ENCODE measurements around the gene LYPD6B. TPM values are rescaled to one million over a fixed set of nuclear protein-coding genes. Genes with fewer than 3 reads are reported as not detected.

LYPD6B gene
- polyA plus RNA-seq, 3 donors from 2014 or later, result not detected

- no peak overlapping the region for H3K4me3 Mint-ChIP-seq
Observed at GRCh38 chr2:149104221-149104620, 65.7 kb downstream of the LYPD6B start.

GRCh38 chr2:149112068-149112467 lies 73.6 kb downstream of the LYPD6B start:
- H3K27ac Mint-ChIP-seq, result no peak overlapping the region
- H3K4me3 Mint-ChIP-seq, result no peak overlapping the region
- no peak for DNase-seq
- H3K4me1 Mint-ChIP-seq, result no peaks in the 10 kb centered on the region
- H3K36me3 Mint-ChIP-seq, result no peaks in the 10 kb centered on the region
- H3K9me3 Mint-ChIP-seq, result peaks cover 0 to 7% (median under 1%) of the 10 kb centered on the region in 6 donors
- H3K27me3 Mint-ChIP-seq (ENCODE audit: low read depth in 3 of 3), result no peaks in the 10 kb centered on the region

More at GRCh38 chr2:149104221-149104620, 65.7 kb downstream of the LYPD6B start:
- Mint-ChIP-seq H3K27ac (no peak overlapping the region), H3K36me3 (no peaks in the 10 kb centered on the region), H3K9me3 (peaks cover 0 to 13% (median 4%) of the 10 kb centered on the region in 6 donors), H3K4me1 (no peaks in the 10 kb centered on the region), H3K27me3 (ENCODE audit: low read depth in 3 of 3) (peaks cover 0 to 2% (median 0%) of the 10 kb centered on the region in 3 donors)
- no peak for DNase-seq

GRCh38 chr2:149112713-149113112 lies 74.2 kb downstream of the LYPD6B start:
- no peak overlapping the region for H3K4me3 Mint-ChIP-seq
- no peaks in the 10 kb centered on the region for H3K4me1 Mint-ChIP-seq

GRCh38 chr2:149115781-149116180 lies 77.3 kb downstream of the LYPD6B start:
- no peak overlapping the region for H3K27ac Mint-ChIP-seq

More at GRCh38 chr2:149112713-149113112, 74.2 kb downstream of the LYPD6B start:
- DNase-seq, result no peak
- Mint-ChIP-seq H3K9me3 (peaks cover 0 to 4% (median 0%) of the 10 kb centered on the region in 6 donors), H3K27me3 (ENCODE audit: low read depth in 3 of 3) (no peaks in the 10 kb centered on the region), H3K36me3 (no peaks in the 10 kb centered on the region), H3K27ac (no peak overlapping the region)

GRCh38 chr2:149119368-149119767 lies 80.9 kb downstream of the LYPD6B start:
- Mint-ChIP-seq H3K4me3 (no peak overlapping the region), H3K36me3 (no peaks in the 10 kb centered on the region), H3K4me1 (no peaks in the 10 kb centered on the region), H3K27ac (no peak overlapping the region), H3K9me3 (no peaks in the 10 kb centered on the region), H3K27me3 (ENCODE audit: low read depth in 3 of 3) (peaks cover 0 to 2% (median 0%) of the 10 kb centered on the region in 3 donors)
- DNase-seq, result no peak

More at GRCh38 chr2:149115781-149116180, 77.3 kb downstream of the LYPD6B start:
- Mint-ChIP-seq H3K27me3 (ENCODE audit: low read depth in 3 of 3) (peaks cover 0 to 2% (median 0%) of the 10 kb centered on the region in 3 donors), H3K9me3 (no peaks in the 10 kb centered on the region), H3K4me3 (no peak overlapping the region), H3K4me1 (no peaks in the 10 kb centered on the region), H3K36me3 (no peaks in the 10 kb centered on the region)
- no peak for DNase-seq

- no peak overlapping the region for H3K4me3 Mint-ChIP-seq
- no peak overlapping the region for H3K27ac Mint-ChIP-seq
- peaks cover 0 to 5% (median 4%) of the 10 kb centered on the region in 3 donors for H3K27me3 Mint-ChIP-seq (ENCODE audit: low read depth in 3 of 3)
- H3K36me3 Mint-ChIP-seq, result no peaks in the 10 kb centered on the region
- H3K9me3 Mint-ChIP-seq, result peaks cover 0 to 2% (median 0%) of the 10 kb centered on the region in 6 donors
- H3K4me1 Mint-ChIP-seq, result no peaks in the 10 kb centered on the region
- no peak for DNase-seq
Observed at GRCh38 chr2:149122516-149122915, 84.0 kb downstream of the LYPD6B start.

GRCh38 chr2:149125031-149125725 lies 86.7 kb downstream of the LYPD6B start:
- Mint-ChIP-seq H3K27ac (no peak overlapping the region), H3K27me3 (ENCODE audit: low read depth in 3 of 3) (peaks cover 0 to 5% (median 4%) of the 10 kb centered on the region in 3 donors), H3K4me3 (no peak overlapping the region)

GRCh38 chr2:149129433-149129832 lies 90.9 kb downstream of the LYPD6B start:
- H3K9me3 Mint-ChIP-seq, result peaks cover 0 to 8% (median under 1%) of the 10 kb centered on the region in 6 donors
- H3K4me3 Mint-ChIP-seq, result no peak overlapping the region
- no peaks in the 10 kb centered on the region for H3K36me3 Mint-ChIP-seq
- peaks cover 3 to 6% (median 6%) of the 10 kb centered on the region in 3 donors for H3K27me3 Mint-ChIP-seq (ENCODE audit: low read depth in 3 of 3)
- H3K27ac Mint-ChIP-seq, result no peak overlapping the region
- no peaks in the 10 kb centered on the region for H3K4me1 Mint-ChIP-seq
- no peak for DNase-seq

More at GRCh38 chr2:149125031-149125725, 86.7 kb downstream of the LYPD6B start:
- Mint-ChIP-seq H3K9me3 (peaks cover 0 to 2% (median 0%) of the 10 kb centered on the region in 6 donors), H3K4me1 (no peaks in the 10 kb centered on the region), H3K36me3 (no peaks in the 10 kb centered on the region)
- DNase-seq, result no peak

- Mint-ChIP-seq H3K27ac (no peak overlapping the region), H3K36me3 (no peaks in the 10 kb centered on the region), H3K4me3 (no peak overlapping the region), H3K4me1 (no peaks in the 10 kb centered on the region), H3K9me3 (peaks cover 0 to 12% (median 0%) of the 10 kb centered on the region in 6 donors), H3K27me3 (ENCODE audit: low read depth in 3 of 3) (peaks cover 3 to 6% (median 4%) of the 10 kb centered on the region in 3 donors)
- DNase-seq, result no peak
Observed at GRCh38 chr2:149132339-149132738, 93.8 kb downstream of the LYPD6B start.

GRCh38 chr2:149132901-149133300 lies 94.4 kb downstream of the LYPD6B start:
- no peak overlapping the region for H3K4me3 Mint-ChIP-seq

GRCh38 chr2:149134335-149134923 lies 95.9 kb downstream of the LYPD6B start:
- Mint-ChIP-seq H3K4me1 (no peaks in the 10 kb centered on the region), H3K27me3 (ENCODE audit: low read depth in 3 of 3) (peaks cover 3 to 6% (median 5%) of the 10 kb centered on the region in 3 donors), H3K36me3 (no peaks in the 10 kb centered on the region), H3K27ac (no peak overlapping the region), H3K9me3 (peaks cover 0 to 10% (median 0%) of the 10 kb centered on the region in 6 donors), H3K4me3 (no peak overlapping the region)
- no peak for DNase-seq

More at GRCh38 chr2:149132901-149133300, 94.4 kb downstream of the LYPD6B start:
- no peaks in the 10 kb centered on the region for H3K4me1 Mint-ChIP-seq
- H3K27me3 Mint-ChIP-seq (ENCODE audit: low read depth in 3 of 3), result peaks cover 3 to 5% (median 4%) of the 10 kb centered on the region in 3 donors
- H3K9me3 Mint-ChIP-seq, result peaks cover 0 to 10% (median 0%) of the 10 kb centered on the region in 6 donors
- no peak for DNase-seq
- H3K36me3 Mint-ChIP-seq, result no peaks in the 10 kb centered on the region
- H3K27ac Mint-ChIP-seq, result no peak overlapping the region

- H3K27ac Mint-ChIP-seq, result no peak overlapping the region
- H3K27me3 Mint-ChIP-seq (ENCODE audit: low read depth in 3 of 3), result peaks cover 4 to 5% (median 4%) of the 10 kb centered on the region in 3 donors
- H3K4me3 Mint-ChIP-seq, result no peak overlapping the region
- no peaks in the 10 kb centered on the region for H3K36me3 Mint-ChIP-seq
- no peak for DNase-seq
- H3K9me3 Mint-ChIP-seq, result peaks cover 0 to 10% (median 0%) of the 10 kb centered on the region in 6 donors
- H3K4me1 Mint-ChIP-seq, result no peaks in the 10 kb centered on the region
Observed at GRCh38 chr2:149136111-149136510, 97.6 kb downstream of the LYPD6B start.

GRCh38 chr2:149141046-149141445 lies 102.5 kb downstream of the LYPD6B start:
- no peaks in the 10 kb centered on the region for H3K4me1 Mint-ChIP-seq
- no peaks in the 10 kb centered on the region for H3K36me3 Mint-ChIP-seq
- H3K9me3 Mint-ChIP-seq, result peaks cover 0 to 9% (median 0%) of the 10 kb centered on the region in 6 donors
- peaks cover 1 to 4% (median 2%) of the 10 kb centered on the region in 3 donors for H3K27me3 Mint-ChIP-seq (ENCODE audit: low read depth in 3 of 3)
- no peak overlapping the region for H3K27ac Mint-ChIP-seq
- no peak overlapping the region for H3K4me3 Mint-ChIP-seq
- DNase-seq, result no peak

GRCh38 chr2:149143734-149144133 lies 105.2 kb downstream of the LYPD6B start:
- no peak overlapping the region for H3K27ac Mint-ChIP-seq
- no peaks in the 10 kb centered on the region for H3K36me3 Mint-ChIP-seq
- peaks cover 1 to 3% (median 2%) of the 10 kb centered on the region in 3 donors for H3K27me3 Mint-ChIP-seq (ENCODE audit: low read depth in 3 of 3)
- H3K4me1 Mint-ChIP-seq, result no peaks in the 10 kb centered on the region
- H3K4me3 Mint-ChIP-seq, result no peak overlapping the region
- H3K9me3 Mint-ChIP-seq, result peaks cover 0 to 4% (median 0%) of the 10 kb centered on the region in 6 donors
- no peak for DNase-seq
